K562 (cell line): ENCODE measurements around the gene RARRES1.

Experiments used
- CTCF ChIP-seq, 3 experiments: IDR thresholded peaks in 2 of 3; conservative IDR thresholded peaks in 1 of 3; 2 replicates each; pipeline ENCODE4 v1.5.1; 2011 to 2012; ENCODE audit warnings: low read length in 3 of 3, mild to moderate bottlenecking in 3 of 3, control low read depth in 2 of 3, improper control_type of control experiment in 1 of 3, inconsistent platforms in 1 of 3, low read depth in 1 of 3, mixed read lengths in 1 of 3, moderate library complexity in 1 of 3; ENCODE audit not compliant: insufficient read depth in 2 of 3
- SETDB1 ChIP-seq: IDR thresholded peaks from one replicate; pipeline ENCODE4 v1.6.1; 2012; ENCODE audit warnings: low read length, control low read depth, inconsistent platforms
- SMAD3 ChIP-seq: fragments of 450-650 bp; formaldehyde crosslinking; conservative IDR thresholded peaks from 2 replicates; pipeline ENCODE4 v1.4.0; 2020; ENCODE audit warnings: mild to moderate bottlenecking
- SMC3 ChIP-seq: conservative IDR thresholded peaks from 2 replicates; pipeline ENCODE4 v1.6.1; 2011; ENCODE audit warnings: low read depth, low read length, improper control_type of control experiment; ENCODE audit not compliant: insufficient read depth
- TCFL5 ChIP-seq: fragments of 250-450 bp; sonication (Bioruptor Pico); conservative IDR thresholded peaks from 2 replicates; pipeline ENCODE4 v1.6.1; 2021; ENCODE audit warnings: mild to moderate bottlenecking, moderate library complexity, matching md5 sums
- TRIM24 ChIP-seq, 2 experiments: fragments of 450-650 bp; IDR thresholded peaks; 2 replicates each; pipeline ENCODE4 v1.6.1; 2016
- ZBTB34 ChIP-seq: fragments of 250-450 bp; sonication (Bioruptor Pico); IDR thresholded peaks from 2 replicates; pipeline ENCODE4 v1.8.0; 2021; ENCODE audit warnings: mild to moderate bottlenecking, moderate library complexity

DNA sequence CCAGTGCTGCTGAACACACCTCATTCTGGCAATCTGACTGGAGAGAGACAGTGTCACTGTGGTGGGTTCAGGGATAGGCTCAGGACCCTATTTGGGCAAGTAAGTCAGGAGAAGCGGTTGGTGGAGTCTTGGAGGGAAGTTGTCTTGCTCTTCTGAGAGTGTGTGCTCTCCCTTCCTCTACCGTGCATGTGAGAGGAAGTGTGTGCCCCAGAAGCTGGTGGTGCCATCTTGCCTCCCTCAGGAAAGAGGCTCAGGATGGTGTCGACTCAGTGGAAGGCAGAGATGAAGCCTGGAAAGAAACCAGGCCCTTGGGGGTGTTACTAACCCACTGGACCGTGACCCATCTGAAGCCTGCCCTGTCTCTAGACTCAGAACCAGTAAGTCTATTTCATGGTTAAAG lies 6.8 kb upstream of the RARRES1 start:
- TF ChIP-seq CTCF (IDR thresholded peaks at IDR 0.05 in 2 of 3, conservative IDR thresholded peaks at IDR 0.05 in 1 of 3; ENCODE audit: insufficient read depth in 2 of 3, low read depth in 1 of 3, low read length in 3 of 3) (no peak), TRIM24 (IDR thresholded peaks at IDR 0.05) (no peak), SMAD3 (CRISPR knock-in tag) (no peak), ZBTB34 (no peak), SMC3 (no peak), SETDB1 (no peak), TCFL5 (CRISPR knock-in tag) (no peak)
